Endodermal cell (in vitro differentiated cells): Measurements from ENCODE around the gene ZNF718. TPM values are rescaled to one million over a fixed set of nuclear protein-coding genes. Genes with fewer than 3 reads are reported as not detected.
"Not testable (repeated sequence)": the region's sequence is repeated elsewhere in the genome, so short reads cannot be mapped to it uniquely, and the experiment has no call there.

Experiments used
- DNase-seq: peaks from one replicate; pipeline ENCODE4 v3.0.0-alpha.2; 2017
- H3K27ac ChIP-seq: 2 replicates; pipeline ENCODE4 v1.5.1; 2013; ENCODE audit warnings: mild to moderate bottlenecking, low read depth, low read length, moderate library complexity
- H3K27me3 ChIP-seq: 2 replicates; pipeline ENCODE4 v1.6.1; 2013; ENCODE audit warnings: mild to moderate bottlenecking, low read length, moderate library complexity; ENCODE audit not compliant: insufficient read depth, control insufficient read depth, poor library complexity, severe bottlenecking
- H3K36me3 ChIP-seq: 2 replicates; pipeline ENCODE4 v1.7.0; 2013; ENCODE audit warnings: mild to moderate bottlenecking, low read length, moderate library complexity; ENCODE audit not compliant: control insufficient read depth, insufficient read depth
- H3K4me1 ChIP-seq: one replicate; pipeline ENCODE4 v1.7.0; 2013; ENCODE audit warnings: low read length; ENCODE audit not compliant: control insufficient read depth, insufficient read depth
- H3K4me3 ChIP-seq: 2 replicates; pipeline ENCODE4 v1.5.1; 2013; ENCODE audit warnings: mild to moderate bottlenecking, low read length, moderate library complexity
- H3K9ac ChIP-seq: 2 replicates; pipeline ENCODE4 v1.6.1; 2013; ENCODE audit warnings: mild to moderate bottlenecking, low read length, moderate library complexity; ENCODE audit not compliant: poor library complexity, severe bottlenecking; ENCODE audit errors: extremely low read depth
- H3K9me3 ChIP-seq: 2 replicates; pipeline ENCODE4 v1.6.1; 2013; ENCODE audit warnings: mild to moderate bottlenecking, low read length, moderate library complexity; ENCODE audit not compliant: control insufficient read depth
- H3K27ac Mint-ChIP-seq: 2 replicates; pipeline ENCODE4 v1.8.0; 2020; ENCODE audit warnings: mixed read lengths
- H3K27me3 Mint-ChIP-seq: 2 replicates; pipeline ENCODE4 v1.8.0; 2021; ENCODE audit warnings: mild to moderate bottlenecking, mixed read lengths; ENCODE audit not compliant: insufficient read depth
- H3K36me3 Mint-ChIP-seq: 2 replicates; pipeline ENCODE4 v1.8.0; 2020; ENCODE audit warnings: low read depth, mixed read lengths
- H3K4me1 Mint-ChIP-seq: 2 replicates; pipeline ENCODE4 v1.8.0; 2020; ENCODE audit warnings: mixed read lengths
- H3K4me3 Mint-ChIP-seq: 2 replicates; pipeline ENCODE4 v1.8.0; 2020; ENCODE audit warnings: mild to moderate bottlenecking, moderate library complexity, mixed read lengths
- H3K9me3 Mint-ChIP-seq: 2 replicates; pipeline ENCODE4 v1.8.0; 2020; ENCODE audit warnings: mild to moderate bottlenecking, mixed read lengths
- WGBS, 2 experiments: methylation state at CpG; one replicate each; pipeline versions ENCODE4 v1.1.5 to v1.1.7; 2013; ENCODE audit warnings: missing lambda C conversion rate in 2 of 2, mixed read lengths in 1 of 2; ENCODE audit not compliant: insufficient coverage in 1 of 2, insufficient read length in 1 of 2; 5-methylcytosine and 5-hydroxymethylcytosine counted together
- total RNA-seq, 2 donors: library from RNA; stranded (reverse); fragmentation: NEBNext Ultra II Directional in 1 of 2; extraction: Animal tissue kit (Norgen Biotek cat#: 25700) in 1 of 2; gene quantifications; 2 replicates in 1 of 2; 3 replicates in 1 of 2; pipeline ENCODE4 v1.2.1, GENCODE V29; 2021
- TF ChIP-seq, protein P1 (sequence below): fragments of 200-600 bp; sonication (generic); conservative IDR thresholded peaks from 2 replicates; pipeline ENCODE4 v1.5.0; 2021; ENCODE audit warnings: antibody characterized with exemption, mild to moderate bottlenecking

Gene ZNF718
- total RNA-seq, 2 donors from 2014 or later, result 15.8 to 23.7 TPM

- peaks cover 2% of the 10 kb centered on the region for H3K4me1 ChIP-seq
- 89 to 92% methylated on average over 6 to 7 of the region's 7 CpGs for WGBS, 2 experiments
- no peaks in the 10 kb centered on the region for H3K27me3 ChIP-seq
- Mint-ChIP-seq H3K36me3 (peaks cover 13% of the 10 kb centered on the region), H3K27ac (no peak overlapping the region), H3K9me3 (peaks cover 56% of the 10 kb centered on the region), H3K27me3 (peaks cover 15% of the 10 kb centered on the region), H3K4me3 (no peak overlapping the region), H3K4me1 (peaks cover 7% of the 10 kb centered on the region)
- H3K4me3 ChIP-seq, result no peak overlapping the region
- DNase-seq, result no peak
- no peak overlapping the region for H3K27ac ChIP-seq
- H3K9me3 ChIP-seq, result peaks cover 40% of the 10 kb centered on the region
- H3K9ac ChIP-seq, result no peak overlapping the region
- TF ChIP-seq, protein P1, sequence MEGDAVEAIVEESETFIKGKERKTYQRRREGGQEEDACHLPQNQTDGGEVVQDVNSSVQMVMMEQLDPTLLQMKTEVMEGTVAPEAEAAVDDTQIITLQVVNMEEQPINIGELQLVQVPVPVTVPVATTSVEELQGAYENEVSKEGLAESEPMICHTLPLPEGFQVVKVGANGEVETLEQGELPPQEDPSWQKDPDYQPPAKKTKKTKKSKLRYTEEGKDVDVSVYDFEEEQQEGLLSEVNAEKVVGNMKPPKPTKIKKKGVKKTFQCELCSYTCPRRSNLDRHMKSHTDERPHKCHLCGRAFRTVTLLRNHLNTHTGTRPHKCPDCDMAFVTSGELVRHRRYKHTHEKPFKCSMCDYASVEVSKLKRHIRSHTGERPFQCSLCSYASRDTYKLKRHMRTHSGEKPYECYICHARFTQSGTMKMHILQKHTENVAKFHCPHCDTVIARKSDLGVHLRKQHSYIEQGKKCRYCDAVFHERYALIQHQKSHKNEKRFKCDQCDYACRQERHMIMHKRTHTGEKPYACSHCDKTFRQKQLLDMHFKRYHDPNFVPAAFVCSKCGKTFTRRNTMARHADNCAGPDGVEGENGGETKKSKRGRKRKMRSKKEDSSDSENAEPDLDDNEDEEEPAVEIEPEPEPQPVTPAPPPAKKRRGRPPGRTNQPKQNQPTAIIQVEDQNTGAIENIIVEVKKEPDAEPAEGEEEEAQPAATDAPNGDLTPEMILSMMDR, result no peak
- peaks cover 7% of the 10 kb centered on the region for H3K36me3 ChIP-seq
Measured at GRCh38 chr4:121408-122084, 2.8 kb upstream of the ZNF718 start.

DNA sequence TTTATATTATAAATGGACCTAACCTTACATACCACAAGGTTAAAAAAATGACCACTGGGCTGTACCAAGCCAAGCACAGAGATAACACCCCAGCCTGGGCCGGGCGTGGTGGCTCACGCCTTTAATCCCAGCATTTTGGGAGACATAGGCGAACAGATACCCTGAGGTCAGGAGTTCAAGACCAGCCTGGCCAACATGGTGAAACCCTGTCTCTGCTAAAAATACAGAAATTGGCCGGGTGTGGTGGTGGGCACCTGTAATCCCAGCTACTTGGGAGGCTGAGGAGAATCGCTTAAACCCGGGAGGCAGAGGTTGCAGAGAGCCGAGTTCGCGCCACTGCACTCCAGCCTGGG lies 403 bp upstream of the ZNF718 start:
- peak overlapping the region; percentile 97 for H3K4me3 Mint-ChIP-seq
- not testable (repeated sequence) for H3K4me1 Mint-ChIP-seq, DNase-seq, H3K4me1 ChIP-seq, H3K27ac ChIP-seq, H3K9ac ChIP-seq, H3K27me3 Mint-ChIP-seq, H3K27me3 ChIP-seq, H3K27ac Mint-ChIP-seq
- peaks cover 42% of the 10 kb centered on the region for H3K9me3 Mint-ChIP-seq
- Histone ChIP-seq H3K9me3 (peaks cover 53% of the 10 kb centered on the region), H3K4me3 (peak overlapping the region; percentile 95), H3K36me3 (peaks cover 31% of the 10 kb centered on the region)
- WGBS, 2 experiments, result 34 to 45% methylated on average over 8 to 10 of the region's 10 CpGs
- H3K36me3 Mint-ChIP-seq, result peaks cover 16% of the 10 kb centered on the region

DNA sequence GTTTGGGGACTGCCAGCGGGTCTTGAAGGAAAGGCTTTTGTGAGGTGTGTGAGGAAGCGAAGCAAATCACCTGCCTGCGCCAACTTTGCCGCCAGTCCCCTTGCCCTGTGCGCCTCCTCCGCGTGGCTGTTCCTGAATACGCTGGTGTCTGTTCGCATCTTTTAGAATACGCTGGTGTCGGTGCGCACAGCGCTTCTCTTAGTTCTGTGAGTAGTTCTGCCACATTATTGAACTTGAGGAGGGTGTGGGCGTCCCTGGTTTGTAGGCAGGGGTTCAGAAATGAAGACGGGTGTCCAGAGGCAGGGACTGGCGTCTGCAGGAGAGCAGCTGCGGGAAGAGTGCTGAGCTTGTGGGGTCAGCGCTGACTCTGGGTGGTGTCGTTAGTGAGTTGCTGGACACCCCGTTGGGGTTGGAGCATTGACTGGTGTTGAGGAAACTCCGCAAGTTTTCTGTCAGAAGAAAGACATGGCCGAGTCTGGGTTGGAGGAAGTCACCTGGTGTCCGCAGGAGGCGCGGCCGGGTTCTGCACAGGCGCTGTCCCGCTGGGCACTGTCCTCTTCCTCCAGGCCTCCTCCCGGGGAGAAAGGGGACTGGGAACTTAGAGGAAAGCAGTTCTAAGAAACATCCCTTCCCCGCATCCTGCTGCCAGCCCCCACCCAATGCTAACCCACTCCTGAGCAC lies 930 bp downstream of the ZNF718 start:
- H3K4me3 Mint-ChIP-seq, result peak overlapping the region; percentile 97
- TF ChIP-seq, protein P1, result peak; percentile 21
- Histone ChIP-seq H3K36me3 (peaks cover 44% of the 10 kb centered on the region), H3K27me3 (no peaks in the 10 kb centered on the region), H3K4me1 (peaks cover 2% of the 10 kb centered on the region), H3K27ac (no peak overlapping the region), H3K4me3 (peak overlapping the region; percentile 95), H3K9me3 (peaks cover 58% of the 10 kb centered on the region), H3K9ac (peak overlapping the region; percentile 87)
- H3K4me1 Mint-ChIP-seq, result peaks cover 7% of the 10 kb centered on the region
- DNase-seq, result peak; percentile 86
- peak overlapping the region; percentile 100 for H3K27ac Mint-ChIP-seq
- 1 to 2% methylated on average over 18 to 30 of the region's 30 CpGs for WGBS, 2 experiments
- peaks cover 7% of the 10 kb centered on the region for H3K27me3 Mint-ChIP-seq
- peaks cover 16% of the 10 kb centered on the region for H3K36me3 Mint-ChIP-seq
- peaks cover 34% of the 10 kb centered on the region for H3K9me3 Mint-ChIP-seq
